NOMO-1 (cell line): ENCODE results near the gene CSGALNACT2.
"Not testable (repeated sequence)": the region's sequence is repeated elsewhere in the genome, so short reads cannot be mapped to it uniquely, and the experiment has no call there.

Source experiments
- DNase-seq, 2 experiments: peaks; one replicate each; lab custom pipeline; 2025; ENCODE audit not compliant: unreplicated experiment in 2 of 2; lab: John Stamatoyannopoulos, UW

The CSGALNACT2 gene

DNA sequence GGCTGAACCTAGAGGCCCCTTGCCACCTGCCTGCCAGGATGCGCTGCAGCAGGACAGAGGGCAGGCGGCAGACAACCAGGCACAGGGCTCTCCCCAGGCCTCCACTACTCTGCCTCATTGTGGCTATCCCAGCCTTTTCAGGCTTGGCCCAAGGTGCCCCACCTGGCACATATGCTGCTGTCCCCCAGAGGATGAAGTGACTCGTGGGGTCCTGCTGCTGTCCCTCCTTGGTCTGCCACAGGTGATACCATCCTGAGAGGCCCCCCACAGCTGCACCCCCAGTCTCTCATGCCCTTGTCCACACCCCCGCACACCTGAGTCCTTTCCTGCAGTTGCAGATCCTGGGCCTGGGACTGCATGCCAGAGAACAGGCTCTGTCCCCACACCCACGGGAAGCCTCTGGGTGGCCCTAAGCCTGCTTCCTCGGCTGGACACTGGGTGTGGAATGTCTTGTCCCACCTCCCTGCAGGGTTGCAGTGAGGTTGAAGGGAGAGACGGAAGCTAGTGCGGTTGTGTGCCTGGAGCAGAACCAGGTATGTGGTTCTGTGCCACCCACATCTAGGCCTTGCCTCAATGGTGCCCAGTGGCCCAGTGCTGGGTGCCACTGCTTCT lies 73.3 kb downstream of the CSGALNACT2 start:
- no peak for DNase-seq

GRCh38 chr10:43212043-43212721 lies 73.9 kb downstream of the CSGALNACT2 start:
- no peak for DNase-seq

- DNase-seq: no peak
Measured at GRCh38 chr10:43214071-43214955, 76.1 kb downstream of the CSGALNACT2 start.

- no peak for DNase-seq
Measured at GRCh38 chr10:43214956-43215561, 76.8 kb downstream of the CSGALNACT2 start.

DNA sequence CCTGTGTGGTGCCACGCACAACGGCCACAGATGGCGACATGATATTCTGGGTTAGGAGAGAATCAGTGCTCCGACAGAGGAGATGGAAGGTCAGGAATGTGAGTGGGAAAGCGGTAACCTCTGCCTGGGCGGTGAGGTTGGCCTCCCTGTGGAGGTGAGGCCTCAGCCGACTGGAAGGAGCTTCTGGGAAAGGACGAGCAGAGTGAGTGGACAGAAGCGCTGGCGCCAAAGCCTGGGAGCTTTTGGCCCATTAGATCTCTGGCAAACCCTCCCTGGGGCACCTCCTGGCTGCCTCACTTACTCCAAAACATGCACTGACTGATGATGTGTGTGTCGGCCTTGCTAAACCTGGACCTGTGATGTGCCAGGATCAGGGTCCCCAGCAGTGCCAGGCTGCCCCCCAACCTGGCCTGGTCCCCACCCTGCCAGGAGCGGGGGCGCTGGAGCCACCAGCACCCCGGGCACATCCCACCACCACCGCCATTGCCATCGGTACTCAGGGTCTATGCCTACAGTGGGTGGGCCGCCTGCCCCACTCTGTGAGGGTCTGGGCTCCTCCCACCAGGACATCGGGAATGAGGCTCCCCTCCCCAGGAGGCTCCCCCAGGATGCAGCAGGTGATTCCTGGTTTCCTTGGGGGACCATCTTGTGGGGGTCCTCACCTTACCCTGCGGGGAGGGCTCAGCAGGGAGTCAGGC lies 77.7 kb downstream of the CSGALNACT2 start:
- no peak for DNase-seq

- DNase-seq: no peak
Measured at GRCh38 chr10:43216931-43217562, 78.8 kb downstream of the CSGALNACT2 start.

GRCh38 chr10:43217563-43218205 lies 79.4 kb downstream of the CSGALNACT2 start:
- no peak for DNase-seq

GRCh38 chr10:43218206-43218950 lies 80.1 kb downstream of the CSGALNACT2 start:
- DNase-seq: no peak

DNA sequence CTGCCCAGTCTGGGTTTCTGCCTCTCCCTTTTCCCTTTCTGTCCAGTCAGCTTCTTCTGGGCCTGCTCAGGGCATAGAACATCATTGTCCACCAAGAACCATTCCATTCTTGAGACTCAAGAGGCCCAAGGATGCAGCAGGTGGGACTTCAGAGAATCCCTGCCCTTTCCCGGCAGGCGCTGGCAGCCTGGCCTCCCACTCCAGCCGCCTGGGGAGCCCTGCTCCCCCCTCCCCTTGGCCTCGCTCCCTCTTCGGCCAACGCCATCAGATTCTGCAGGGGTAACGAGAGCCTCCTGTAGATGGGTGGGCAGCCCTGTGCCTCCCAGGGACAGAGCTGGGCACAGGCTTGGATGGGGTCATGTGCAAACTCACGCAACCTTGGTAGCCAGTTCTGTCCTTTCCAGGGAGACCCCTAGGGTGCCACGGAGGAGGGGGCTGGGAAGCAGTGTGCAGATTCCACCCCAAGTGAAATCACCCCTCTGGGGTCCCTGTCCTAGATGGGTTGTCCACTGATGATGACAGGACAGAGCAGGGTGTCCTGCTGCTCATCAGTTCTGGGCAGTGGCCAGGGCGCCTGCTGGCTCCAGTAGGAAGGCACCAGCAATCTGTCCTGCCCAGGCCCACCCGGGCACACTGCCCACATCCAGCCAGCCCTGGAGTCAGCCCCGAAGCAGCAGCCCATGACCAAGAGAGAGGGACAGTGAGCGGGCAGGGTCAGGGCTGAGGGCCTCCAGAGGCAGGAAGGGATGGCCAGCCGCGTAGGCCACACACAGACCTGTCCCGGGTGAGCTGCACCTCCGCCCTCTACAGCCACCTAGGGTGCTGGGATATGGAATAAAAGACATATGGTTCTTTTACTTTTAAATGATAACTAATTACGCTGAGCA lies 80.9 kb downstream of the CSGALNACT2 start:
- no peak for DNase-seq

- no peak for DNase-seq
Measured at GRCh38 chr10:43219848-43220247, 81.6 kb downstream of the CSGALNACT2 start.

- DNase-seq: not testable (repeated sequence)
Measured at GRCh38 chr10:43220251-43220650, 82.0 kb downstream of the CSGALNACT2 start.

GRCh38 chr10:43220657-43221418 lies 82.6 kb downstream of the CSGALNACT2 start:
- DNase-seq: no peak

- no peak for DNase-seq
Measured at GRCh38 chr10:43221419-43222209, 83.4 kb downstream of the CSGALNACT2 start.

DNA sequence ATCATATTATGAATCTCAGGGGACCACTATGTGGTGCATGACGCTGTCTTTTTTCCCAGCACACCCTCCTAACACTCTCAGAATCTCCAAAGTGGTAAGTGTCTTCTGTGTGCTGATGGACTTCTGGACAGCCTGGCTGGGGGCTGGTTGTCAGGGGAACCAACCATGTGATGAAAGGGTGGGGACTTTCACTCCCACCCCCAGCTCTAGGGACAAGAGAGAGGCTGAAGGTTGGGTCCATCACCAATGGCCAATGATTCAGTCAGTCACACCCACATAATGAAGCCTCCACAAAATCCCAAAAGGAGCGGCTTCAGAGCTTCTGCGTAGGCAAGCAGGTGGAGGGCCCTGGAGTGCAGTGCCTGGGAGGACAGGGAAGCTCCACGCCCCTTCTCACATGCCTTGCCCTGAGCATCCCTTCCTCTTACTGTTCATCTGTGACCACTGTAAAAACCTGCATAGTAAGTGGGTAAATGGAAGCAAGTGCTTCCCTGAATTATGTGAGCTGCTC lies 84.0 kb downstream of the CSGALNACT2 start:
- DNase-seq: no peak

DNA sequence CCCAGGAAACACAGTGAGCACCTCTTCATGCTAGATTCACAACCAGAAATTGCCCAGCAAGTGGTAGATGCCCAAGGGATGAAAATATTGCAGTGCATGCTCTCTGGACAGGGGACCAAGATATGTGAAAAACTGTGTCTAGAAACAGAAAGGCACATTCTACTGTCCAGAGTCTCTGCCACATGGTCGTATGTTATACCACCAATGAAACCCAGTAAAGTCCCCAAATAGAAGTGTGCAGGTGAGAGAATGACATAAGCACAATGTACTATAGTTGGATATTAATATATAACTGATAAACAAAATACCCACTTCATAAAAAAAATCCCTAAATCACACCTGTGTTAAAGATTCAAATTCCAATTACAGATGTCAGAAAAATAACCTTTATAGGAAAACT lies 84.8 kb downstream of the CSGALNACT2 start:
- no peak for DNase-seq

GRCh38 chr10:43224321-43224720 lies 86.1 kb downstream of the CSGALNACT2 start:
- no peak for DNase-seq
